Measurements from ENCODE around the gene IL13. TPM values are rescaled to one million over a fixed set of nuclear protein-coding genes. Genes with fewer than 3 reads are reported as not detected.

The IL13 gene
- total RNA-seq, 1 donor from 2014 or later = 0.75 TPM

GRCh38 chr5:132668706-132669454 lies 10.9 kb downstream of the IL13 start:
- H3K9me3 Mint-ChIP-seq = no peaks in the 10 kb centered on the region
- intact Hi-C loops (cut with micrococcal nuclease) = no loop called here
- ChIA-PET CTCF (no interaction called here), POLR2A (no interaction called here)
- no peak for DNase-seq
- H3K27me3 Mint-ChIP-seq = no peaks in the 10 kb centered on the region
- no peaks in the 10 kb centered on the region for H3K36me3 Mint-ChIP-seq (ENCODE audit: low read depth)
- peaks cover 2% of the 10 kb centered on the region for H3K4me1 Mint-ChIP-seq
- no peak for ATAC-seq (ENCODE audit: low read depth)
- H3K4me3 Mint-ChIP-seq = no peak overlapping the region
- TF ChIP-seq CTCF (IDR thresholded peaks at IDR 0.05) = no peak
- H3K27ac Mint-ChIP-seq = no peak overlapping the region

- Mint-ChIP-seq H3K36me3 (ENCODE audit: low read depth) (no peaks in the 10 kb centered on the region), H3K9me3 (no peaks in the 10 kb centered on the region), H3K27me3 (no peaks in the 10 kb centered on the region), H3K4me3 (no peak overlapping the region), H3K4me1 (no peaks in the 10 kb centered on the region), H3K27ac (no peak overlapping the region)
- no peak for TF ChIP-seq CTCF (IDR thresholded peaks at IDR 0.05)
- ATAC-seq (ENCODE audit: low read depth) (no peak), DNase-seq (no peak)
- intact Hi-C loops (cut with micrococcal nuclease) = no loop called here
- ChIA-PET POLR2A (interaction anchor here (0.7 kb wide), 1 partner anchor 8 kb away, joined by 3 read pairs; no protein-coding TSS in a partner anchor), CTCF (no interaction called here)
These were observed 11.5 kb downstream of the IL13 start for GRCh38 chr5:132669455-132669820.

- DNase-seq = no peak
- TF ChIP-seq CTCF (IDR thresholded peaks at IDR 0.05) = no peak
- Mint-ChIP-seq H3K9me3 (no peaks in the 10 kb centered on the region), H3K27ac (no peak overlapping the region), H3K4me1 (peaks cover 3% of the 10 kb centered on the region), H3K36me3 (ENCODE audit: low read depth) (no peaks in the 10 kb centered on the region), H3K4me3 (no peak overlapping the region), H3K27me3 (no peaks in the 10 kb centered on the region)
- intact Hi-C loops (cut with micrococcal nuclease) = no loop called here
- no peak for ATAC-seq (ENCODE audit: low read depth)
- ChIA-PET CTCF (no interaction called here), POLR2A (interaction anchor here (0.7 kb wide), 1 partner anchor 9 kb away, joined by 3 read pairs; no protein-coding TSS in a partner anchor)
These were observed 12.3 kb downstream of the IL13 start for GRCh38 chr5:132669966-132670882.

- Mint-ChIP-seq H3K4me1 (peaks cover 5% of the 10 kb centered on the region), H3K4me3 (no peak overlapping the region), H3K27me3 (no peaks in the 10 kb centered on the region), H3K27ac (no peak overlapping the region), H3K9me3 (no peaks in the 10 kb centered on the region), H3K36me3 (ENCODE audit: low read depth) (no peaks in the 10 kb centered on the region)
- ChIA-PET POLR2A (no interaction called here), CTCF (no interaction called here)
- DNase-seq (no peak), ATAC-seq (ENCODE audit: low read depth) (no peak)
- intact Hi-C loops (cut with micrococcal nuclease) = no loop called here
- TF ChIP-seq CTCF (IDR thresholded peaks at IDR 0.05) = no peak
These were observed 13.0 kb downstream of the IL13 start for GRCh38 chr5:132671000-132671399.

- Mint-ChIP-seq H3K27ac (no peak overlapping the region), H3K9me3 (no peaks in the 10 kb centered on the region), H3K4me1 (peaks cover 5% of the 10 kb centered on the region), H3K27me3 (no peaks in the 10 kb centered on the region), H3K36me3 (ENCODE audit: low read depth) (no peaks in the 10 kb centered on the region), H3K4me3 (no peak overlapping the region)
- ATAC-seq (ENCODE audit: low read depth) (no peak), DNase-seq (no peak)
- POLR2A ChIA-PET = no interaction called here
- TF ChIP-seq CTCF (IDR thresholded peaks at IDR 0.05) = no peak
- CTCF ChIA-PET = no interaction called here
- intact Hi-C loops (cut with micrococcal nuclease) = no loop called here
These were observed 15.5 kb downstream of the IL13 start for GRCh38 chr5:132673488-132673887.

All from activated B cell treated with CpG ODN at 0.5 μM for 24 hours (primary cell).